HG03432 (cell line): ENCODE measurements around the gene TMX3.

Experiments used
- ATAC-seq: cut with Tn5 transposase; IDR thresholded peaks from one replicate; pipeline ENCODE4 v1.9.1; 2021; ENCODE audit warnings: mild to moderate bottlenecking, moderate library complexity; ENCODE audit not compliant: unreplicated experiment

The TMX3 gene, protein sequence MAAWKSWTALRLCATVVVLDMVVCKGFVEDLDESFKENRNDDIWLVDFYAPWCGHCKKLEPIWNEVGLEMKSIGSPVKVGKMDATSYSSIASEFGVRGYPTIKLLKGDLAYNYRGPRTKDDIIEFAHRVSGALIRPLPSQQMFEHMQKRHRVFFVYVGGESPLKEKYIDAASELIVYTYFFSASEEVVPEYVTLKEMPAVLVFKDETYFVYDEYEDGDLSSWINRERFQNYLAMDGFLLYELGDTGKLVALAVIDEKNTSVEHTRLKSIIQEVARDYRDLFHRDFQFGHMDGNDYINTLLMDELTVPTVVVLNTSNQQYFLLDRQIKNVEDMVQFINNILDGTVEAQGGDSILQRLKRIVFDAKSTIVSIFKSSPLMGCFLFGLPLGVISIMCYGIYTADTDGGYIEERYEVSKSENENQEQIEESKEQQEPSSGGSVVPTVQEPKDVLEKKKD

DNA sequence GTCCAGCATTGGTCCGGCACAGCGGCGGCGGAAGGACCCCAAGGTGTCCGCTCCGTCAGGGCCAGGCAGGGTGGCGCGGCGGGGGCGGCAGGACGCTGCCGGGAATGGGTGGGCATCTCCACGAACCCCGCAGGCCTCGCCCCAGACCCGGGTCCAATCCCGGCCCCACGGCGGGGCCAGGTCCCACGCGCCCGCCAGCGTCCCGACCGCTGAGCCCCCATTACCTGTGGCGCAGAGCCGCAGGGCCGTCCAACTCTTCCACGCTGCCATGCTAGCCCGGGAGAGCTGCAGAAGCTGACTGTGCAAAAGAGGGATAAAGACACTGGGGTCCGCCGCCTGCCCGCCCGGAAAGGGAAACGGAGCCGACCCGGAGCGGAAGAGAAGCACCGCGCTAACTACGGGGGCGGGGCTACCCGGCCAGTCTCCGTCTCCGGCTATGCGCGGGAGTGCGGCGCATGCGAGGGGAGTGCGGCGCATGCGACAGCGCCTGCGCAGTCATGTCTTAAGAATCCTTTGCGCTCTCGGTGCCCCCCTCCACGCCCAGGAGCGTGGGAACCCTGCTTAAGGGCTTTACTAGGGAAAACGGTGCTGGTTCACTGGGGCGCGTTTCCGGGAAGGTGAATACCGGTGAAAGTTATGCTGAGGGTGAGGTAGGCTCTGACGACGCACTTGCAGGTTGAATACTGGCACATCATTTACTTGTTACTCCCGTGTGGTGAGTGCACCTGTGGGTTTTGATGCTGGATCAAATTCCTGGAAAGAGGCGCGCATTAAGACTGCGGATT lies at the start of gene TMX3:
TSS of gene TMX3 (minus strand) at position 397 of the 785 bp plus-strand sequence. CDS start at position 270, 127 bp downstream.
- ATAC-seq: peak; percentile 98

DNA sequence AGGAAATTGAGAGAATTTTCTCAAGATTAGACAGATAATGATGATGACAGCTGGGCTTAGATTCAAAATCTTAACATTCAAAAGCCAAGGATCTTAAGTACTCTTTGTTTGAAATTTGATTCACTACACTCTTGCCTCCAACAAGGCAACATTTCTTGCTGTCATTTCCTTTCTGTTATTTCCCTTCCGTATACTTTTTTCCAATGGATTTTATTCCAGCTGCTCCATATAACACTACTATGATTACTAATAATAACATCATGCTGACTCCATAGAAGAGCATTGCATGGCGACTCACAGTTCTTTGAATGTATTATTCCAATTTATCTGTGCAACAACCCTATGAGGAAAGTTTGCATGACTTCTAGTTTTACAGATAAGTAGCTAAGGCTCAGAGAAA lies 49.1 kb upstream of the TMX3 start:
- ATAC-seq: no peak

DNA sequence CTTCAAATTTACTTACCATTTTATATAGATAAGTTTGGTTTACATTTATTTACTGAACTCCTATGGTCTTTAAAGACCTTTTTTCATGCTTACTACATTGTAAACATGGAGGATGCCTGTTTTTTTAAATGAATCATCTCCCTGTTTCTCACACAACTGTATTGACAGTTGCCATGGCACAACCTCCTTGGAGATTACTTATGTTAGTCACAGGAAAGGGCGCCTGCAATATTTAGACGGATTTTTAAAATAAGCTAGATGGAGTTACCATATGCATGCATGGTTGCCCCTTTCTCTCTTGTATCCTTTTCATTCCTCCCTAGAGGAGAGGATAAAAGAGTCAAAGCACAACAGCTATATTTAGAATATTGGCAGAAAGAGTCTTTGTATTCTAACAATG lies 48.2 kb upstream of the TMX3 start:
- no peak for ATAC-seq

DNA sequence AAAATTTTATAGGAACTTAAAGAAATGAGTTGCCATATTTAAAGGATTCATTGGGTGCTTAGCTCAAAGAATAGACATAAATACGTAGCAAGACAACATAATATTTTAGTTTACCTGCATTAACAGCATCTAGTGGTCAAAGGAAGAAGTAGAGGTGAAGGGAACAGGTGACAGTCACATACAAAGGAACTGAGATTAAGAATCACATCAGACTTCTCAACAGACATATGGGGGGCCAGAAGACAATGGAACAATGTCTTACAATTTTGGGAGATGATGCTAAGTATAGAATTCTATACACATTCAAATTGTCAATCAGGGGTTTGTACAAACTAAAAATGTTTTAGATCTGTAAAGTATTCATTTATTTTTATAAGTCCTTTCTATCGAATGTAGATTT lies 44.4 kb upstream of the TMX3 start:
- no peak for ATAC-seq

DNA sequence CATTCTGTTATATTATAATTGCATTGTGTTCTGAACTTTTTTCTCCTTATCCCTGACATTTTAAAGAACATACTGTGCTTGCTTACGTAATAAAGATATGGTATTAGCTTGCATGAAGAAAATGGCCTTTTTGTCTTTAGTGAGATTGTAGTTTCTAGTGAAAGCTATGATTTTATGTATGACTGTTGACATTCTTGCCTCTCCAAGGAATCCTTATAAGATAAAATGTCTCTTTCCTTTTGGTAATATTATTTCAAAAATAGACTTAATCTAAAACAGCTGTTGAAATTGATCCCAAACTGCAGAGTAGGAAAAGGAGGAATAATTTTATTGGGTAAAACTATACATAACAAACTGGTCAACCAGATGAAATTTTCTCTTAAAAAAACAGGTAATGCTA lies 42.2 kb upstream of the TMX3 start:
- no peak for ATAC-seq

DNA sequence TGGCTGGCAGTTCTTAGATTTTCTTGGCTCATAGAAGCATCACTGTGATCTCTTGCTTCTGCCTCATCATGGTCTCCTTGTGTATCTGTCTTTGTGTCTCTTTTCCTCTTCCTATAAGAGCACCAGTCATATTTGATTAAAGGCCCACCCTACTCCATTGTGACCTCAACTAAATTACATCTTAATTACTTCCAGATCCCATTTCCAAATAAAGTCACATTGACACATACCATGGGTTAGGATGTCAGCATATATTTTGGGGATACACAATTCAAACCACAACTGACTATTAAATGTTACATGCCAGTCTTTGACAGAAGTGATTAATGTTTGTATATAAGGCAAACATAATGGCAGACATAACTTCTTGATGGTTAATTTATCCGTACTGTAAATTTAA lies 27.3 kb upstream of the TMX3 start:
- ATAC-seq: no peak

DNA sequence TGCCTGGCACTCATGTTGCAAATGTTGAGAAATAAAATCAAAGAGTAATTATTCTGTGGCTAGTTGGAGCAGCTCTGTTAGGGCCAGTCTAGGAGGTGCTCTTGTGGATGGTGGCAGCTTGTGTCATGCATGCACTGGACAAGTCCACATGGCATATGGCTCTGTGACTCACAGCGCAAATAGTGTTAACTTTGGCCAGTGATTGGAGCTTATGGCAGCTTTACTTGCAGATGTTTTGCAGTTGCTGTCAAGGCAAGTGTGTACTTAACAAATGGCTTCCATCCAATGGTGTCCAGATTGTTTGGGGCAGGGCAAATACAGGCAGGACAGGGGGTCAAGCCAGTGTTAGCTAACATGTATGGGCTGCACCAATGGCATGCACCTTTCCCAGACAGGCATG lies 26.1 kb upstream of the TMX3 start:
- no peak for ATAC-seq

DNA sequence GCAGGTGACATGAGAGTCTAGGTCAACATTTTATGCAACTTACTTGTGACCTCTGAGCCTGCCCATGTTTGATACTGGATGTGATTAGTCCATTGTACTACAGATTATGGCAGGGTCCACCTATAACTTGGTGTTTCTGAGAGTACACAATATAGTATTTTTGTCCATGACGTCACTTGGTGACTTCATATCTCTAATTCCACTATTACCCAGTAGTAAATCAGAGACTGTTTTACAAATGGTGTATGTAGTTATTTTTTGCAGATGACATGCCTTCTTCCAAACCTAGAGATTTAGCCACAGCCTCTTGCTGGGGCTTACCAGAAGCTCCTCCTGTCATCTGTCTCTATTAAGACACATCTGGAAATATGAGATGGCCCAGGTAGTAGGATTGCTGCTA lies 24.6 kb upstream of the TMX3 start:
- ATAC-seq: no peak

DNA sequence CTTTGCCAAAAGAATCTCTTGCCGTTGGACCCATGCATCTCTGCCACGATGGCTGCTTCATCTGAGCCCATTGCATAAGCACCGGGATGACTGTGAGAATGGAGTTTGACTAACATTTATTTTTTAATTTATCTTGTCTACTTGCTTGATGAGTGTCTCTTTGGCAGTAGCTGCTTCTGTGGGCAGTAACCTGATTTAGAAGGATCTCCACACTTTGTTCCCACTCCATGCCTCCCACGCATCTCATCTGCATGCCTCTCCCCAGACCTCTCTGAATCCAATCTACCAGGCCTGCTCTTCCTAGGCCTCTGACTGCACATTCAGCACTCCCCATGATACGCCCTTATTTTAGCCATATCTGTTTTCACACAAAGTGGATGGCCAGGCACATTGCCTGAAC lies 23.7 kb upstream of the TMX3 start:
- no peak for ATAC-seq

DNA sequence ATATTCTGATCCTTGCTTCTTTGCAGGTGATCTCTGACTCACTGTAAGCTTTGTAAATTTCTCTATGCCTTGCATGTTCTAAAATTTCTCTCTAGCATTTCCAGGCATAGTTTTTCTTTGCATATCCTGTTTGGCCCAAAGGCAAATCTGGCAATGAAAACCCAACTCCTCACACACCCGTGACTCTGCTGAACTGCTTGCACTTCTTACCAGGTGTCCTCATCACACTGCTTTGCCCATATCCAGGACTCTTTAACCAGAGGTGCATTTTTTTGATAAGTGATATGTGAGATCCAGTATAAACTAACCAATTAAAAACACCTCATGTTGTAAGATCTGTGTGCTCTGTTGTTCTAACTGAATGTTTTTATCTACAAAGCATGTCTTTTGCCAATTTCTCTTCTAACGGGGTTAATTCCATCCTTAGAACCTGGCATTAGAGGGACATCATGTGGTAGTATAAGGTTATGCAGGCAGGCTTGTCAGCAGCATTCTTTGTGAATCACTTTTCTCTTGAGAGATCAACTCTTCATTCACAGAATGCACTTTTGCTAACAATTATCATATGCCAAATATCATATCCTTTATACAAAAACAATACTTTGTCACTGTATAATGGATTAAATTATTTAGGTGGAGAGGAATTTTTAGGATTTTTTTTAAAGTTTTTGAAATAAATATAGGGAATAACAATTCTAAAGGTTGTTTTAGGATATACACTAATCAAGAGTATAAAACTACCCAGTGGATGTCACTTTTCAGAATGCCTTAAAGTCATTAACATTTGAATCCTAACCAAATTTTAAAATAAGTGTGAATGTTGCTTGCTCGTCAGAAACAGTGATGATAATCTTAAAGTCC lies 20.8 kb upstream of the TMX3 start:
- ATAC-seq: peak; percentile 91

DNA sequence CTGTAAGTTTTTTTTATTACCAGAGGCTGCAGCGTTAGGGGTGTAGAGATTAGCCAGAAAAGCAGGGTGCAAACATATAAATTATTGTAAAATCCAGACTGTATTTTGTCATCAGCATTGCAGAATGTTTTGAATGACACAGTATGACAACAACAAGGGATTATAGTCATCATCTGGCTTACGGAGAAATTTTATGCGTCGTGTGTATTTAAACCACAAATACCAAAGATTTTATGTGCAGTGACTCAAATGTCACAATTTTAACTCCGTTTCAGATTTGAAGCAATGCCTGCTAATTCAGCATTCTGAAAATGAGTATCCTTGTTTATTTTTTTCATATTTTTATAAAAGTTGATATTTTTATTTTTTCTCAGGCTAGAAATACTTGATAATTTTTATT lies 19.4 kb upstream of the TMX3 start:
- ATAC-seq: no peak

DNA sequence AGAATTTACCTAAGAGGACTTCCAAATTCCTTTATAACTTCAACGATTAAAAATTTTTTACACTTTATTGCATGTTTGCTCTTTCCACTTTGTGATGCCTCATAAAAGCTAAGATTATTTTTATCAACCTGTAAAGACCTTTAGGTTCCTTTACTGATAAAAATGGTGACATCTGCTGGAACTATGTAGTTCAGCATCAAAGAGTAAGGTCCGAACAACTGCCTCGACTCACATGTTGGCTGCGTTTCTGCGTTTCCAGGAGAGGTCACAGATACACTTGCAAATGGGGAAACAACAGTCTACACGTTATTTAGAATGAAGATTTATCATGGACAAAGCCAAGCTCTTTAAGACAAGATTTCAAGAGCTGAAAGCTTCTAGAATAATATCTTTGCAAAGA lies 18.8 kb upstream of the TMX3 start:
- no peak for ATAC-seq

DNA sequence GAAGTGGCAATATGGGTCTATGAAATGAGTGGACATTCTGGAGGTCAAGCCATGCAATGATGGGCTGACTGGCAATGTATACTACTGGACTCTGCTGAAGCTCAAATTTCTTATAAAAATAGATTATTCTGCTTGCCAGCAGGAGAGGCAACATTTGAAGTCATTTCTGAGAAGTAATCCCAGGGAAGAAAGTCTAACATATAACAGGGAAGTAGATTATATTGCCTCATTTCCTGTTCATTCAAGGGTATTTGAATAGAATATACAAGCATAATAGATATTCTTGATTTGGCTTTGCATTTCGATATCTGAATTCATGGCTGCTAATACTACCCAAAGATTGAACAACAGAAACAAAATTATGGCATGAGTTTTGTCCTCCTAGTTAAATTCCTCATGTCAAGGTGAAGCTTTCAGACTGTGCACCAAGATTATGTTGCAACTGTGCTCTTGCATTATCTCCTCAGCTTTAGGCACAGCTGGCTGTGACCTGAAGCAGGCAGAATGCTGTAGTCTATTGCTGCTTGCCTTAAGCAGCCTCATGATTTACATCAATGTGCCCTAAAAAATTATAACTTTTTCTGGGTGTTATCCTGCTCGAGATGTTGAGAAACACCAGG lies 13.3 kb upstream of the TMX3 start:
- no peak for ATAC-seq

DNA sequence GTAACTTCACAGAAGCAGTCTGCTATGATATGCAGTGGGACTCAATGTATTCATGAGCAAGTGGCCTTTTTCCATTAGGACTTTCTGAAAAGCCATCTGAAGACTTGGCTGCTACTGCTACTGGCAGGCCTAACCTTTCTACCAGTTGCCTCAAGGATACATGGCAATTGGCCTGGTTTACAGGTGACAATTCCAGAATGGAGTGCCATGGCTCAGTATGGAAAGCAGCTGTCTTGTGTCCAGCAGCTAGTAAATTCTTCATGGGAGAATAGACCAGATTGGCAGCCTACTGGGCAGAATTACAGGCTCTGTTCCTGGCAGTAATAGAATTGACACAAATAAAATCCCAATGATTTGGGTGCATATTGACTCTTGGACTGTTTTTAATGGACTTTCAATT lies 12.6 kb upstream of the TMX3 start:
- ATAC-seq: no peak

DNA sequence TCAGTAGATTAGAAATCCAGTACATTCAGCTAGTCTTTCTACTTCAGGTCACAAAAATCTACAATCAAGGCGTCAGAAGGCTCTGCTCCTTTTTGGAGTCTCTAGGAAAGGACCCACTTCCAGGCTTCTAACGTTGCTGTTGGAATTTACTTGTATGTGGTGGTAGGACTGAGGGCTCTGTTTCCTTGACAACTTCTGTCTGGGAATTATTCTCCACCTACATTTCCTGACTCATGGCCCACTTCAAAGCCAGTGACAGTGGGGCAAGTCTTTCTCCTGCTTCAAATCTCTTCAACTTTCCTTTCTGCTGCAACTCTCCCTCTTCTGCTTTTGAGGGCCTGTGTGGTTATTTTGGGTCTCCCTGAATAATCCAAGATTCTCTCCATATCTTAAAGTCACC lies 10.4 kb upstream of the TMX3 start:
- no peak for ATAC-seq

DNA sequence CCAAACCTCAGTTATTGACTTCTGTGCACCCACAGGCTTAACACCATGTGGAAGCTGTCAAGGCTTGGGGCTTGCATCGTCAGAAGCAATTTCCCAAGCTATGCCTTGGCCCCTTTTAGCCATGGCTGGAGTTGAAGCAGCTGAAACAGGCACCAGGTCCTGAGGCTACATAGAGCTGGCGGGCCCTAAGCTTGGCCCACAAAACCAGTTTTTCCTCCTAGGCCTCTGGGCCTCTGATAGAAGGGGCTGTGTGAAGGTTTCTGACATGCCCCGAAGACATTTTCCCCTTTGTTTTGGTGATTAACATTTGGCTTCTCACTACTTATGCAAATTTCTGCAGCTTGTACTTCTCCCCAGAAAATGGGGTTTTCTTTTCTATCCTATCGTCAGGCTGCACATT lies 9.1 kb upstream of the TMX3 start:
- no peak for ATAC-seq

DNA sequence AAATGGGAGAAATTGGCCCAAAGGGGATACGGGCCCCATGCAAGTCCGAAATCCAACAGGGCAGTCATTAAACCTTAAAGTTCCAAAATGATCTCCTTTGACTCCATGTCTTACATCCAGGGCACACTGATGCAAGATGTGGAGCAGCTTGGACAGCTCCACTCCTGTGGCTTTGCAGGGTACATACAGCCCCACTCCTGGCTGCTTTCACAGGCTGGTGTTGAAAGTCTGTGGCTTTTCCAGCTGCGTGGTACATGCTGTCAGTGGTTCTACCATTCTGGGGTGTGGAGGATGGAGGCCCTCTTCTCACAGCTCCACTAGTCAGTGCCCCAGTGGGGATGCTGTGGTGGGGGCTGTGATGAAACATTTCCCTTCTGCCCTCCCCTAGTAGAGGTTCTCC lies 8.6 kb upstream of the TMX3 start:
- no peak for ATAC-seq

DNA sequence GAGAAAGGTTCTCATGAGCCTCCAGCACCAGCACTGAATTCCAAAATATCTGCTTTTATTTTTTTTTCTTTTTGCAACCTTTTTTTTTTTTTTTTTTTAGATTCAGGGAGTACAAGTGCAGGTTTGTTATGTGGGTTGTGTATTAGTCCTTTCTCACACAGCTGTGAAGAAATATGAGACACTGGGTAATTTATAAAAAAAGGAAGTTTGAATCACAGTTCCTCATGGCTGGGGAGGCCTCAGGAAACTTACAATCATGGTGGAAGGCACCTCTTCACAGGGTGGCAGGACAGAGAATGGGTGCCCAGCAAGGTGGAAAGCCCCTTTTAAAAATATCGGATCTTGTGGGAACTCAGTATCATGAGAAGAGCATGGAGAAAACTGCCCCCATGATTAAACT lies 7.9 kb upstream of the TMX3 start:
- ATAC-seq: no peak

DNA sequence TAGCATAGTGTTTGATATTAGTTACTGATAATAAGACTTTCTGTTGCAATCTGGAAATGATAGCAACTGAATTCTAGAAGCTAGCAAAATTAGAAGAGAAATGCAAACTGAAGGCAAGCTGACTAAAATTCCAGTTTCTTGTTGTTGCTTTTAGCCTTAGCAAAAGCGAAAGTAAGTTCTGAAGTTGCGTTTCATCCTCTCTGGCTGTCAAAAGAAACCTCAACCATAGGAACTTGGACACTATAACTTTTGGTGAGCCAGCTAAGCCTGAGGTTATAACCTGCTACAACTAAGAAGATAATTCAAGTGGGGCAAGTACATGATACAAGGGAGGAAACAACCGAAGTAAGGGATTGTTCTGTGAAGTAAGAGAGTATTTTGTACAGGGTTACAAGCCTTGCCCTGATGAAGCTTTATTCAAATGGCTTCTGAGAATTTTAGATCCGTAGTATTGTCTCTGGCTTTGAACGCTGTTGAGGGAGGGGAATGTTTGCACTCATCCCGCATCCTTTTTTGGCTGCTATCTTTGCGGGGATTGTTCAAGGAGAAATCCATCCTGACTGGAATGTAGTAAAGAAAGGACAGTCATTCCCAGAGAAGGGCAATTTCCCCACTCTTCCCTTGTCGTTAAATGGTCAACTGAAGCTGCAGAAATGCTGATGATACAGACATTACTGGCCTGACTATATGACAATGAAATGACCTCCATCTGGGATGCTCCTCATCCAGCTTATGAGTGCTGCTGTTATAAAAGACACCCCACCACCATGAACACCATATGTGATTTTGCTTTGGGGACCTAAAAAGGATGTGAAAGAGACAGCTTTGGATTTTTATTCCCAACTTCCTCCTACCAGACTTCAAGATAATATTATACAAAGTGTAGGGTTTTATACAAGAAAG lies 7.0 kb upstream of the TMX3 start:
- peak; percentile 90 for ATAC-seq

DNA sequence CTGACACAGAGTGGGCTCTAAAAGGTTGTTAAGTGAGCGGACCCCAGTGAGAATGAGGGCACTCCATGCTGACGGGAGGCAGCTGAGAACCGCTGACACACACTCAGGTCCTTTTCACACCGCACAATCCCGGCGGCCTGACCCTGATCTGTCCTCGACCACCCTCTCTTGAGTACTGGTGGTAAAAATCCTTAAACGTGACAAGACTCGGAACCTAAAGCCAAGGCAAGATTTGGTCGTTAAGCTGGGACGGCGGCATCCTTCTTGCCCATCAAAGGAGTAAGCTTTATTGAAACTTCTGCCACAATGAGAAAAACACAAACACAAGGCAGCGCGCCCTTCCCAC lies 569 bp downstream of the TMX3 start:
- ATAC-seq: peak; percentile 5
